ENCODE results near the gene CCDC61.

The CCDC61 gene

DNA sequence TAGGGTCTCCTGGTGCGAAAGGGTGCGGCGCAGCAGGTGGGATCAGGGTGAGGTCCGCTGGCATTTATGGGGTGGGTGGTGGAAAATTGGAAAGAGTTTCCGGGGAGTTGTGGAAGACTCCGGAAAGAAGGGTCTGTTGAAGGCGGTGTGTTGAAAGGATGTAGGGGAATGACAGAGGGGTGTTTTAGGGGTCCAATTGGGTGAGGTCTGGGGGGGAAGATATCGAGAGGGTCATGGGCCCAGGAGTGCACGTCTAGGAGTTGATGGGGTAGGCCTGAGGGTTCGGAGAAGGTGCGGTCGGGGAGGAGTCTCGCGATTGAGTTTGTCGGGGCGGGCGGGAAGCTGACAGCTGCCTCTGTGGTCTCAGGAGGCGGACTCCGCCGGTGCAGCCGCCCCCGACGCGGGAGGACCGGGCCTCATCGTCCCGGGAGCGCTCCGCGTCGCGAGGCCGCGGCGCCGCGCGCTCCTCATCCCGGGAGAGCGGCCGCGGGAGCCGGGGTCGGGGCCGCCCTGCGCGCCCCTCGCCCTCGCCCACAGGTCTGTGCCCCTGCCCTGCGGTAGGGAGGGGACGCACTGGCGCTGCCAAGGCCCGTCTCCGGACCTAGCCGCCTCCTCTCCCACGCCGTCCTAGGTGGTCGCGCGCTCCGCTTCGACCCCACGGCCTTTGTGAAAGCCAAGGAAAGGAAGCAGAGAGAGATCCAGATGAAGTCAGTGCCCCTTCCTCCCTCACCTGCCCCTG lies 20.6 kb downstream of the CCDC61 start:
- DNase-seq (ENCODE audit: low read depth in 1 of 2, low spot score in 1 of 2): no peak

DNA sequence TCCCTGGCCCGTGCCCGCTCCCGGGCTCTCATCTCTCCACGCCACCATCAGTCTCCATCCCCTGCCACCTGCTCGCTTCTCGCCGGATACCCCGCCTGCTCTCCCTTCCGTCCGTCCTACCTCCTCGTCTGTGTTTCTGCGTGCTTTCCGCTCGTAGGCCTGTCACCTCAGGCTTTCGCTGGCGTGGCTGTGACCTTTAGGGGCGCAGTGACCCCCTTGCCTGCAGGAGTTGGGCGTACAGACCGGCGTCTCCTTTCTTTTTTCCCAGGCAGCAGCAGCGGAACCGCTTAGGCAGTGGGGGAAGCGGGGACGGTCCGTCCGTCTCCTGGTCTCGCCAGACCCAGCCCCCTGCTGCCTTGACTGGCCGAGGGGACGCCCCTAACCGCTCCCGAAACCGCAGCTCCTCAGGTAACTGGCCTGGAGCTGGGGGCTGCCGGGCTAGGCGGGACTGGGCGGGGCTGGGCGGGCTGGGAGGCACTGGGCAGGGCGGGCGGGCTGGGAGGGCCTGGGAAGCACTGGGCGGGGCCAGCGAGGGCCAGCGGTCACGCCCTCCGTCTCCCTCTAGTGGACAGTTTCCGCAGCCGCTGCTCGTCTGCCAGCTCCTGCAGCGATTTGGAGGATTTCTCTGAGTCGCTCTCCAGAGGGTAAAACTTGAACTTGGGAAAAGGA lies 21.3 kb downstream of the CCDC61 start:
- DNase-seq (ENCODE audit: low read depth in 1 of 2, low spot score in 1 of 2): peak; percentile 65 to 73

DNA sequence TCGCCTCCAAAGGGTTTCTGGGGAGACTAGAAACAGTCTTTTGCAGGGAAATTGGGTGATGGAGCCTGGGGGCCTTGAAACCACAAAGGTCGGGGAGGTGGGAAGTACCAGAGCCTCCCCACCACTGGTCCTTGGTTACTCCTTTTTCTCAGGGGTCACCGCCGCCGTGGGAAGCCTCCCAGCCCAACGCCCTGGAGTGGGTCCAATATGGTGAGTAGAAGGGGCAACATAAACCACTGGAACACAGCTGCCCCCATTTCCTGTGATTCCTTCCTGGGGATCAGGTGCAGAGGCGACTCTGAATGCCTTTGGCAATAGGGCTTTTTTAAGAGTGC lies 21.8 kb downstream of the CCDC61 start:
- no peak for DNase-seq (ENCODE audit: low read depth in 1 of 2, low spot score in 1 of 2)

GRCh38 chr19:46017874-46018675 lies 22.8 kb downstream of the CCDC61 start:
- no peak for DNase-seq (ENCODE audit: low read depth in 1 of 2, low spot score in 1 of 2)

DNA sequence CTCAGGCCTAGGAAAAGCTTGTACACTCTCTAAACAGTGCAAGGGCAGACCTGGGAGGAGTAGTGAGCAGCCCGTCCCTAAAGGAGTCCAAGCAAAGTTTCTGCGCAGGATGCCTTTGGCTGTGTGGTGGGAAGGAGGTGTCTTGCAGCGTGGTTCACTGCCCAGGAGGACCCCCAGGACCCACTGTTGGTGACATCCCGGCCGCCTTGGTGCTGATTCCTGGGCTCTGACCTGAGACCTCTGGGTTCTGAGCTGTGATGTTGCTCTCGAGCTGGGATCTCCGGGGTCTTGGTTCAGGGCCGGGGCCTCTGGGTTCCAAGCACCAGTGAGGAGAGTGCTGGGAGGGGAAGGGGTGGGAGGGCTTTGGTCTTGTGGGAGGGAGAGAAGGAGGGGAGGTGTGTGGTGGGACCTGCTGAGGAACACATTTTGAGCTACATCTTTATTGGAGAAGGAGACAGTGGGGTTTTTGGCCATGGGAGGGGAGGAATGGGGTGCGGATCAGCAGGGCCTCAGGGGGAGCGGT lies 23.5 kb downstream of the CCDC61 start:
- DNase-seq (ENCODE audit: low read depth in 1 of 2, low spot score in 1 of 2): no peak

DNA sequence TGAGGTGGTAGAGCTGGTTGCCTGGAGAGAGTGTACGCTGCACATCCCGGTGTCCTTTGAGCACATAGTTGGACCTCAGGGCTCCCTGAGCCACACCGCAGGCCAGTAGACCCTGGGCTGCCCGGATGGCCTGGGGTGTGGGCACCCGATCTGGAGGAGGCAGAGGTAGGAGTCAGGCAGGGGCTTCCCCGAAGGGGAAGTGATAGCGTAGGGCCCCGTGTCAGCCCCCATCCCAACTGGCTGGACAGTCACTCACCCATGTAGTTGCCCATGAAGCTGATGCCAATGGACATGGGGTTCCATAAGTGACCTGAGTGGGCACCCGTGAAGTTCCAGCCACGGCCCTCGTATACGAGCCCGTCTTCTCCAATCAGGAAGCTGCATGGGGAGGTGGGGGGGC lies 24.0 kb downstream of the CCDC61 start:
- DNase-seq (ENCODE audit: low read depth in 1 of 2, low spot score in 1 of 2): no peak

GRCh38 chr19:46020819-46021125 lies 25.5 kb downstream of the CCDC61 start:
- DNase-seq (ENCODE audit: low read depth in 1 of 2, low spot score in 1 of 2): no peak

DNA sequence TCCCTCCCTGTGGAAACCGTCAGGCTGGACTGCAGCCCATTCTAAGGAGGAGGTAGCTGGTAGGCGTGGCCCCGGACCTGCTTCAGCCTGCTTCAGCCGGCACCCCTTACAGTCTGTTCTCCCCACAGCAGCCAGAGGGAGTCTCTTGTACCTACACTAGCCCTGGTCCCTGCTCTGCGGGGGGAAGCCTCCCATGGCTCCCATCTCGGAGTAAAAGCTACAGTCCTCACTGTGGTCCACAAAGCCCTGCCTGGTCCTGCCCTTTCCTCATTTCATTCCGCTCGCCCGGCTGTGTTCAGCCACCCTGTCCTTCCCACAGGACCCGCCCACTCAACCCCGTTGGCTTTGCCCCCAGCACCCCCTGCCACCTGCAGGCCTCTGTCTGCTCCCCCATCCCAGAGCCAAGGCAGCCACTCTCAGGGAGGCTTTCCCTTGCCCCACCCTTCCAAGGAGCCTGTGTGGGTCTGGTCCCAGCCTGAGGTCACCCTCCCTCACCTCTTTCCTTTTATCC lies 26.3 kb downstream of the CCDC61 start:
- DNase-seq (ENCODE audit: low read depth in 1 of 2, low spot score in 1 of 2): no peak

GRCh38 chr19:46022061-46022430 lies 26.8 kb downstream of the CCDC61 start:
- DNase-seq (ENCODE audit: low read depth in 1 of 2, low spot score in 1 of 2): no peak

GRCh38 chr19:46022431-46023310 lies 27.4 kb downstream of the CCDC61 start, which contains the start of gene PGLYRP1:
Gene PGLYRP1, minus strand, starts transcription at chr19:46023053. Its CDS starts 32 bp downstream, at chr19:46023021.
- no peak for DNase-seq (ENCODE audit: low read depth in 1 of 2, low spot score in 1 of 2)

DNA sequence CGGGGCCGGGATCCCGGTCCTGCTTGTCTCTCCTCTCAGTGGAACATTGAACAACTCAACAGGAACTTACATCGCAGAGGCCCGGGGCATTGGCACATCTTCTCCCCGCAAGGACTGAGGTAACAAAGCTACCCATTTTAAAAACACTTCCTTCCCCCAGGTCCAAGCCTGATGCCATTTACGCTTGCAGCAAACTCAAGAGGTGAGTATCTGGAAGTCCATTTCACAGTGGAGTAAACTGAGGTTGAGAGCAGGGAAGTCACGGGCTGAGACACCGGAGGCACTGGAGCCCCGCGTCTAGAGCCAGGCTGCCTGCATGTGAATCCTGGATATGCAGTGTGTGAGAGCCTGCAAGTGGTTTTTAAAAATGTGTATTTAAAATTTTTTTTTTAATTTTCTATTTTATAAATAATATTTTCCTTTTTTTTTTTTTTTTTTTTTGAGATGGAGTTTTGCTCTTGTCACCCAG lies 28.1 kb downstream of the CCDC61 start:
- no peak for DNase-seq (ENCODE audit: low read depth in 1 of 2, low spot score in 1 of 2)

- DNase-seq (ENCODE audit: low read depth in 1 of 2, low spot score in 1 of 2): no peak
Observed at GRCh38 chr19:46025835-46026234, 30.6 kb downstream of the CCDC61 start.

DNA sequence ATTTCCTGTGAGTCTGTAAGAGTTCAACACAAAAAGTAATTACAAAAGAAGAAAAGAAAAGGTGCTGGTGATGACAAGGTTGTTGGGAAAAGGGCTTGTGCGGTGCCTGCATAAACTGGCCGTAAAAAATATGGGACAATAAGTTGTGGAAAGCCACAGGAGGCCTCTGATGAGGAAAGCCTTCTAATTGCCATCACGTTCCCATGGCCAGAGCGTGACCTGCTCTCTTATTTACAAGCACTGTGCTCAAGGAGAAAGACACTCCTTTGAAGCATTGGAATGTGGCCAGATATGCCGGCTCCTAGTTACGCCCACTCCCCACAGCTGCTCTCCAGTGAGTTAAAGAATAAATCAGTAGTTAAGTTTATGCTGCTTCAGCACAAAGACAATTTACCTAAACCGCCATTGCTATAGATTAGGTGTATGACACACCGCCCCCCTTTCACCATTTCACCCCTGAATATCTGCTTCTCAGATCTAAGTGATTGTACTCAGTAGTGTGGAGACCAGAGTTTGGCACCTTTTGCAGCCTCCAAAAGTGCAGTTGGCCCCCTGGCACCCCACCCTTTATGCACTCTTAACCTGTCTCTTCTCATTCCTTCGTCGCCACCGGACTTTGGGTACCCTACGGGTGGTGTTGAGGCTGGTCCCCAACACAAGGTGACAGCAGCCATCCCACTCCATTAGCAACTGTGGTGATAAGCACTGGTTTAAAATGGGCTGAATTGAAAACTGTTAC lies 35.7 kb downstream of the CCDC61 start:
- DNase-seq (ENCODE audit: low read depth in 1 of 2, low spot score in 1 of 2): no peak

DNA sequence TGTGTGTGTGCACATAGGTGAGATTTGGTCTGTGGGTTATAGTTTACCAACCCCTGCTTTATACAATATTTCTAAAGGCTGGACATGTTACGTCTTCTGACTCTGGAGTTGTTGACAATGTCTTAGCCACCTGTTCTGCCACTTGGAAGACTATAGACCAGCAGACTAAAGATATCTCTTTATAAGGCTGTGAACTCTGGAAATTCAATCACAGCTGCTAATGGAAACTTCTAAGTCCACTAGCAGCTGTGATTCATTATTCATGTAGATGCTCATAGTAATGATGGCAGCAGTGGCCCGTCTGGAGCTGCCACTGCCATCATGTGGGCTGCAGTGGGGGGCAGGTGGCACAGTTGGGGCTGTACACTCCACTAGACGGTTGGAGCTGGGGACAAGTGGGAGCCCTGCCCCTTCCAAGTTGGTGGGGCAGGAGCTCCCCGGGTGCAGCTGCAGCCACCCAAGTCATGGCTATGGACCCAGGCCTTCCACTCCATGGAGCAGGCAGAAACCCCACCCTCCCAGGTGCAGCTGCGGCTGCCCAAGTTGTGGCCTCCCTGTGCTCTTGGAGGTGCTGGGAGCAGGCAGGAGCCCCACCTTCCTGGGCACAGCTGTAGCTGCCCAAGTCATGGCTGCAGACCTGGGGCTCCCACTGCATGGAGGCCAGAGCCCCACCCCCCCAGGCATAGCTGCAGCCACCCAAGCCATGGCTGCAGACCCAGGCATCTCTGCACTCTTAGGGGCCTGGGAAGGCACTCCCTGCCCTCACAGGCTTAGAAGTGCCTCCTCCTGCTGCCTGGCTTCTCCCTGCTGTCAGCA lies 36.7 kb downstream of the CCDC61 start:
- DNase-seq (ENCODE audit: low read depth in 1 of 2, low spot score in 1 of 2): no peak

- DNase-seq (ENCODE audit: low read depth in 1 of 2, low spot score in 1 of 2): no peak
Observed at GRCh38 chr19:46032597-46033025, 37.3 kb downstream of the CCDC61 start.

GRCh38 chr19:46033401-46033800 lies 38.1 kb downstream of the CCDC61 start:
- DNase-seq (ENCODE audit: low read depth in 1 of 2, low spot score in 1 of 2): no peak

GRCh38 chr19:46035546-46035945 lies 40.3 kb downstream of the CCDC61 start:
- DNase-seq (ENCODE audit: low read depth in 1 of 2, low spot score in 1 of 2): no peak

DNA sequence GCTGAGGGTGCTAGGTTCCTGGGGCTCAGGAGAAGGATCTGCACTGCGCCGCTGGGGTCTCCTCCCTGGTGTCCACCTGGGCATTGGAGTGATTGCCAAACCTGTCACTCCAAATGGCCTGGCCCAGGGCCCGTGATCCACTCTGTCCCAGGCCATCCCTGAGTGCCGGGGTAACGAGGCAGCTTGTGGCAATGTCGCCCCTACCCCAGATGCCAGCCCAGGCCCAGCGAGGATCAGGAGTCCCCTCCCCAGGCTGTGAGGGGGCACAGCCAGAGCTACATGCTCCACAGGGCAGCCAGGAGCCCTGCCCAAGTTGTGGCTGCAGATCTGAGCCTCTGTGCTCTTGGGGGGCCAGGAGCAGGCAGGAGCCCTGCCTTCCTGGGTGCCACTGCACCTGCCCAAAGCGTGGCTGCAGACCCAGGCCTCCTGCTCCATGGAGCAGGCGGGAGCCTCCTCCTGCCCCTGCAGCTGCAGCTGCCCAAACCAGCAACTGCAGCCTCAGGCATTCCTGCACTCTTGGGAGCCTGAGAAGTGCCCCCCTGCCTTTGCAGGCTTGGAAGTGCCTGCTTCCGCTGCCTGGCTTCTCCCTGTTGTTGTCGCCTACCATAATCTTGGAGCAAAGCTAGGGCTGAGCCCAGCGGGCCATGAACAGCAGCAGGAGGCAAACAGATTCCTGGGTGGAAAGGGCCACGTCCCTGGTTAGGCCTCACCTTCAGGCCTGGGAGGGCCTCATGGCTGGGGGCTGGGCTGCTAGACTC lies 40.9 kb downstream of the CCDC61 start:
- DNase-seq (ENCODE audit: low read depth in 1 of 2, low spot score in 1 of 2): no peak
